Measurements from ENCODE around the gene C7.
"Not testable (repeated sequence)": the region's sequence is repeated elsewhere in the genome, so short reads cannot be mapped to it uniquely, and the experiment has no call there.

The C7 gene

DNA sequence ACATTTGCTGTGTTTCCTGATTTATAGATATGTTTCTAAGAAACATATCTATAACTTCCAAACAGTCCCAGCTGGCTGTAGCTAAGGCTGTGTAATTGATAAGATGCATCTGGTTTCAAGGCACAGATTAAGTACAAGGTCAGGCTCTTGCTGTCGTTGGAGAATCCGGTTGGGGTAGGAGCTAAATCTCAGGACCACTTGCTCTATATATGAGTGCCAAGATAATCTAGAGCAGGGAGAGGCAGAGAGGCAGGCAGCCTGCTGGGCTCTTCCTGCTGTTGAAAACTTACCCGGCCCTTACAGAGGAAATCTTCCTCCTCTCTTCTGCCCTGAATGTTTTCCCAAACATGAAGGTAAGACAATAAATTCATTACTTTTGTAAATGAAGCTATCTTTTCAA, at the start of gene C7:
Gene C7 (plus strand): TSS at position 234 of the 400 bp plus-strand sequence. CDS start 114 bp downstream, at position 348.
- H3K4me3 ChIP-seq (ENCODE audit: low read depth, low read length), result no peak within 1 kb of the TSS
- no peaks in the 10 kb centered on the region for H3K27me3 ChIP-seq (ENCODE audit: control insufficient read depth, insufficient read depth, low read length)

DNA sequence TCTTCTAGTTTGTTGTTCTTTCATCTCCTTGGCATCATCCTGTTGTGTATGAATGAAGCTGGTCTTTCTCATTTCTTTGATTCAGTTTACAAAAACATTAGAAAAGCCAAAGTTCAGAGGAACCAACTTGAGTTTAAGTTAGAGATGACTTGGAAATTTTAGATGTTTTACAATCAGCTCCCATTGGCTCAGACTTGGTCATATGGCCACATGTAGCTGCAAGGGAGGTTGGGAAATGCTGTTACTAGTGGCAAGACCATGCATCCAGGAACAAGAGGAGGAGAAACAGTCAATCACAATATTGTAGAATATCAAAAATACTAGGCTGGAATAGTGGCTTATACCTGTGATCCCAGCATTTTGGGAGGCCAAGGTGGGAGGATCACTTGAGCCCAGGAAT, 48.6 kb upstream of the C7 start:
- Histone ChIP-seq H3K9me3 (ENCODE audit: control insufficient read depth, insufficient read depth, low read length) (no peaks in the 10 kb centered on the region), H3K36me3 (ENCODE audit: control insufficient read depth, insufficient read depth, low read length) (no peaks in the 10 kb centered on the region), H3K9ac (ENCODE audit: low read depth, low read length) (no peak overlapping the region), H3K4me3 (ENCODE audit: low read depth, low read length) (no peak overlapping the region), H3K27me3 (ENCODE audit: control insufficient read depth, insufficient read depth, low read length) (no peaks in the 10 kb centered on the region), H3K4me1 (ENCODE audit: control insufficient read depth, insufficient read depth, low read length) (no peaks in the 10 kb centered on the region)

More for the DNA sequence above, at the start of gene C7:
- no peaks in the 10 kb centered on the region for H3K36me3 ChIP-seq (ENCODE audit: control insufficient read depth, insufficient read depth, low read length)
- no peak within 1 kb of the TSS for H3K9ac ChIP-seq (ENCODE audit: low read depth, low read length)
- no peaks in the 10 kb centered on the region for H3K9me3 ChIP-seq (ENCODE audit: control insufficient read depth, insufficient read depth, low read length)
- H3K4me1 ChIP-seq (ENCODE audit: control insufficient read depth, insufficient read depth, low read length), result no peaks in the 10 kb centered on the region

DNA sequence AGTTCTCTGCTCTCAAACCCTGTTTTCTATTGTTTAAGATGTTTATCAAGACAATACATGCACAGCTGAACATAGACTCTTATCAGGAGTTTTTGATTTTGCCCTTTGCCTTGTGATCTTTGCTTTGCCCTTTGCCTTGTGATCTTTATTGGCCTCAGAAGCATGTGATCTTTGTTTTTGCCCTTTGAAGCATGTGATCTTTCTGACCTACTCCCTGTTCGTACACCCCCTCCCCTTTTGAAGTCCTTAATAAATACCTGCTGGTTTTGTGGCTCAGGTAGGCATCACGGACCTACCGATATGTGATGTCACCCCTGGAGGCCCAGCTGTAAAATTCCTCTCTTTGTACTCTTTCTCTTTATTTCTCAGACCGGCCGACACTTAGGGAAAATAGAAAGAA, 44.3 kb upstream of the C7 start:
- H3K36me3 ChIP-seq (ENCODE audit: control insufficient read depth, insufficient read depth, low read length); H3K4me3 ChIP-seq (ENCODE audit: low read depth, low read length); H3K4me1 ChIP-seq (ENCODE audit: control insufficient read depth, insufficient read depth, low read length); H3K27me3 ChIP-seq (ENCODE audit: control insufficient read depth, insufficient read depth, low read length); H3K9ac ChIP-seq (ENCODE audit: low read depth, low read length); H3K9me3 ChIP-seq (ENCODE audit: control insufficient read depth, insufficient read depth, low read length): not testable (repeated sequence)

DNA sequence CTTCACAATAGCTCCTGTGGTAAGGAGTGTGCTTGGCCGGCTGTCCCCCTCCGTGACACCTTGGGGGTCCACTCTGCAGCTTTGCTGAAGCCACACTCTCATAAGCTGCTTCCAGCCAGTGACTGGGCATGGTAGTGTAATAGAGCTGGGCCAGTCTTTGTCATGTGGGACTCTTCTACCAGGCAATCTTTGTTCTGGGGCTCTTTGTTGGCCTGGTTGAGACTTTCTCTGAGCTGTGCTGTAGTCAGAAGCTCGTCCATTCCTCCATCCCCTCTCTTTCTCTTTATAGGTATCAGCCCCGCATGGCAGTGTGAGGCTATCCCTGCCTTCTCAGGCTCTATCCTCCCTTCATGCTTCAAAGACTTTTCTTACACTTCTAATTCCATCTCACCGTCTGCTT, 42.5 kb upstream of the C7 start:
- Histone ChIP-seq H3K4me3 (ENCODE audit: low read depth, low read length) (no peak overlapping the region), H3K9ac (ENCODE audit: low read depth, low read length) (no peak overlapping the region), H3K9me3 (ENCODE audit: control insufficient read depth, insufficient read depth, low read length) (no peaks in the 10 kb centered on the region), H3K36me3 (ENCODE audit: control insufficient read depth, insufficient read depth, low read length) (no peaks in the 10 kb centered on the region), H3K4me1 (ENCODE audit: control insufficient read depth, insufficient read depth, low read length) (peaks cover 8% of the 10 kb centered on the region), H3K27me3 (ENCODE audit: control insufficient read depth, insufficient read depth, low read length) (no peaks in the 10 kb centered on the region)

DNA sequence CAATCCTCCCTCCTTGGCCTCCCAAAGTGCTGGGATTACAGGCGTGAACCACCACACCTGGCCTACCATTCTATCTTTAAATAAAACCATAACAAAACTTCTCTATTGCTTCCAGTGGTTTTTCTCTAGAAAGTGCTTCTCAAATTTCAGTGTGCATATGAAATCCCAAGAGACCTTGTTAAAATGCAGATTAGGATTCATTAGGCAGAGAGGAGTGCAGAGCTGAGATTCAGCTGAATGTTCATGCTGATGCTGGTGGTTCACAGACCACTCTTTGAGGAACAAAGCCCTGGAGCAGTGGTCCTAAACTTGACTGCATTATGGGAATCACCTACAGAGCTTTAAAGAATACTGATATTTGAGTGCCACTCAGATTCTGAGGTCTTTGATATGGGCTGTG, 39.9 kb upstream of the C7 start:
- no peak overlapping the region for H3K9ac ChIP-seq (ENCODE audit: low read depth, low read length)
- no peaks in the 10 kb centered on the region for H3K27me3 ChIP-seq (ENCODE audit: control insufficient read depth, insufficient read depth, low read length)
- no peaks in the 10 kb centered on the region for H3K9me3 ChIP-seq (ENCODE audit: control insufficient read depth, insufficient read depth, low read length)
- no peak overlapping the region for H3K4me3 ChIP-seq (ENCODE audit: low read depth, low read length)
- H3K36me3 ChIP-seq (ENCODE audit: control insufficient read depth, insufficient read depth, low read length), result no peaks in the 10 kb centered on the region
- H3K4me1 ChIP-seq (ENCODE audit: control insufficient read depth, insufficient read depth, low read length), result peaks cover 8% of the 10 kb centered on the region

DNA sequence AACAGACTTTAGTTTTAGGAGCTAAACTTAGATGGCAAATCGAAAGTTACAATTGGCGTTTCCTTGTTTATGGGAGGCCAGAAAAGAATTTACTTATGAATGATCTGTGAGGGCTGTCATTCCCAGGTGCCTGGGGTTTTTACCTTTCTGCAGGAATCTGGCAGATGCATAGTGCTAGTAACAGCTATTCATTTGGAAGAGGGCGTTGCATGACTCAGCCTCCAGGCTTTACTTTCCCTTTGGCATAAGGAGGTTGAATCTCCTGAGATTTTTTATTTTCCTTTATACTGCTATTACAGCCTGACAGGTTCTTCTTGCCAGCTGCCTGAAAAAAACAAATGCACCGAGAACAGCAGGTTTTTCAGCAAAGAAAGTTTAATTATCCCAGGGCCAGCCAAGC, 38.1 kb upstream of the C7 start:
- no peak overlapping the region for H3K4me3 ChIP-seq (ENCODE audit: low read depth, low read length)
- H3K4me1 ChIP-seq (ENCODE audit: control insufficient read depth, insufficient read depth, low read length), result peaks cover 8% of the 10 kb centered on the region
- no peaks in the 10 kb centered on the region for H3K9me3 ChIP-seq (ENCODE audit: control insufficient read depth, insufficient read depth, low read length)
- H3K9ac ChIP-seq (ENCODE audit: low read depth, low read length), result no peak overlapping the region
- H3K36me3 ChIP-seq (ENCODE audit: control insufficient read depth, insufficient read depth, low read length), result no peaks in the 10 kb centered on the region
- no peaks in the 10 kb centered on the region for H3K27me3 ChIP-seq (ENCODE audit: control insufficient read depth, insufficient read depth, low read length)

DNA sequence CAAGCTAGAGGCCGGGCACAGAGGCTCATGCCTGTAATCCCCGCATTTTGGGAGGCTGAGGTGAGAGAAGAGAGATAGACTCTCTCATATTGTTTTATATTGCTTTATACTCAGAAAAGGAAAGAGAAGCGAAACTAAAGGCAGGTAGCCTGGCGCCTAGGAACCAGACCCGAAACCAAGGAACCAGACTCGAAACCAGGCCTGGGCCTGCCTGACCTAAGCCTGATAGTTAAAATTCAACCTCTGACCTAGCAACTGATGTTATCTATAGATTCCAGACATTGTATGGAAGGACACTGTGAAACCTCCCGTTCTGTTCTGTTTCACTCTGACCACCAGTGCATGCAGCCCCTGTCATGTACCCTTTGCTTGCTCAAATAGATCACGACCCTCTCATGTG, 37.0 kb upstream of the C7 start:
- H3K27me3 ChIP-seq (ENCODE audit: control insufficient read depth, insufficient read depth, low read length); H3K9ac ChIP-seq (ENCODE audit: low read depth, low read length); H3K9me3 ChIP-seq (ENCODE audit: control insufficient read depth, insufficient read depth, low read length); H3K36me3 ChIP-seq (ENCODE audit: control insufficient read depth, insufficient read depth, low read length); H3K4me1 ChIP-seq (ENCODE audit: control insufficient read depth, insufficient read depth, low read length); H3K4me3 ChIP-seq (ENCODE audit: low read depth, low read length): not testable (repeated sequence)

DNA sequence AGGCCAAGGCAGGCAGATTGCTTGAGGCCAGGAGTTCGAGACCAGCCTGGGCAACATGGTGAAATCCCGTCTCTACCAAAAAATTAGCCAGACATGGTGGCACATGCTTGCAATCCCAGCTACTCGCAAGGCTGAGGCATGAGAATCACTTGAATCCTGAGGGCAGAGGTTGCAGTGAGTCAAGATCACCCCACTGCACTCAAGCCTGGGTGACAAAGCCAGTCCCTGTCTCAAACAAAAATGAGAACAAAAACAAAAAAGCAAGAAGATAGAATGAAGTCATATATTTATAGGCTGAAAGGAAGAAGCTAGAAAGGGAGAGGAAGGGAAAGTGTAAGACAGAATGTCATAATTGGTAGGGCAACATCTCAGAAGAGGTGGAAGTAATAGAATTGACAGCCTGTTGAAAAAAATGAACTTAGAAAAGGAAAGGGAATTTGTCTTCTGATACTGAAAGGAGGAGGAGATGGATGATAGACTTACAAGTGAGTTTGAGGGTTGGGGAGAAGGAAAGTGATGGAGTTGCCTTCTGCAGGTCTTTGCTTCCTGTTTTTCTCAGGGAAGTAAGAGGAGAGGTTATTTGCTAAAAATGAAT, 35.9 kb upstream of the C7 start:
- Histone ChIP-seq H3K4me1 (ENCODE audit: control insufficient read depth, insufficient read depth, low read length) (peaks cover 8% of the 10 kb centered on the region), H3K36me3 (ENCODE audit: control insufficient read depth, insufficient read depth, low read length) (no peaks in the 10 kb centered on the region), H3K4me3 (ENCODE audit: low read depth, low read length) (no peak overlapping the region), H3K27me3 (ENCODE audit: control insufficient read depth, insufficient read depth, low read length) (no peaks in the 10 kb centered on the region), H3K9me3 (ENCODE audit: control insufficient read depth, insufficient read depth, low read length) (no peaks in the 10 kb centered on the region), H3K9ac (ENCODE audit: low read depth, low read length) (no peak overlapping the region)

DNA sequence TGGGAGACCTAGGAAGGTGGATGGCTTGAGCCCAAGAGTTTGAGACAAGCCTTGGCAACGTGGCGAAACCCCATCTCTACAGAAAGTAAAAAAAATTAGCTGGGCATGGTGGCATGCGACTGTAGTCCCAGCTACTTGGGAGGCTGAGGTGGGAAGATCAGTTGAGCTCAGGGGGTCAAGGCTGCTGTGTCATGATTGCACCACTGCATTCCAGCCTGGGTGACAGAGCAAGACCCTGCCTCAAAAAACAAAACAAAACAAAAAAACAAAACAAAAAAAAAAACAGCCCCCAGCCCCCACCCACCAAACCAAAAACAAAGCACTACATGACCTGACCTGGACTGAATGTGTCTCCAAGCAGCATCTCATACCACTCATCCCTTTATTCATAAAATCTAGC, 33.3 kb upstream of the C7 start:
- no peak overlapping the region for H3K4me3 ChIP-seq (ENCODE audit: low read depth, low read length)
- H3K36me3 ChIP-seq (ENCODE audit: control insufficient read depth, insufficient read depth, low read length), result no peaks in the 10 kb centered on the region
- peaks cover 4% of the 10 kb centered on the region for H3K4me1 ChIP-seq (ENCODE audit: control insufficient read depth, insufficient read depth, low read length)
- no peaks in the 10 kb centered on the region for H3K9me3 ChIP-seq (ENCODE audit: control insufficient read depth, insufficient read depth, low read length)
- no peaks in the 10 kb centered on the region for H3K27me3 ChIP-seq (ENCODE audit: control insufficient read depth, insufficient read depth, low read length)
- H3K9ac ChIP-seq (ENCODE audit: low read depth, low read length), result no peak overlapping the region

DNA sequence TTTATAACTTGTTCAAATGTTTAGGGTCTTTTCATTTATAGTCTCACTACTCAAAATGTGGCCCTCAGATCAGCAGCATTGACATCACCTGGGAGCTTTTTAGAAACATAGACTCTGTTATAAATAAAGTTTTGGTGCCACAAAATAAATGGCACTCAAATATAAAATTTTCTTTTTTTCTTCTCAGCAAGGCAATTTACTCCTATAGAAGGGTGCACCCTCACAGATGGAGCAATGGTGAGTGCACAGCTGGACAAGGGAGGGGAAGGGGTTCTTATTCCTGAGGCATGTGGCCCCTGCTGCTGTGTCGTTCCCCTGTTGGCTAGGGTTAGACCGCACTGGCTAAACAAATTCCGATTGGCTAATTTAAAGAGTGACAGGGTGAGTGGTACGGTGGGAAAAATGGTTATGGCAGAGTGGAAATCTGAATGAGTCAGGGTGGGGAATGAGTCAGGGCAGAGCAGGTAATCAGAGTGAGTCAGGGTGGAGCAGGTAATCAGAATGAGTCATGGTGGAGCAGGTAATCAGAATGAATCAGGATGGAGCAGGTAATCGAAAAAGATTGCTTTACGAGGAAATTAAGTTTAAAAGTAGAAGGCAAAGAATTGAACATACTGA, 31.8 kb upstream of the C7 start:
- Histone ChIP-seq H3K4me3 (ENCODE audit: low read depth, low read length) (no peak overlapping the region), H3K4me1 (ENCODE audit: control insufficient read depth, insufficient read depth, low read length) (no peaks in the 10 kb centered on the region), H3K36me3 (ENCODE audit: control insufficient read depth, insufficient read depth, low read length) (no peaks in the 10 kb centered on the region), H3K9ac (ENCODE audit: low read depth, low read length) (no peak overlapping the region), H3K27me3 (ENCODE audit: control insufficient read depth, insufficient read depth, low read length) (no peaks in the 10 kb centered on the region), H3K9me3 (ENCODE audit: control insufficient read depth, insufficient read depth, low read length) (no peaks in the 10 kb centered on the region)

DNA sequence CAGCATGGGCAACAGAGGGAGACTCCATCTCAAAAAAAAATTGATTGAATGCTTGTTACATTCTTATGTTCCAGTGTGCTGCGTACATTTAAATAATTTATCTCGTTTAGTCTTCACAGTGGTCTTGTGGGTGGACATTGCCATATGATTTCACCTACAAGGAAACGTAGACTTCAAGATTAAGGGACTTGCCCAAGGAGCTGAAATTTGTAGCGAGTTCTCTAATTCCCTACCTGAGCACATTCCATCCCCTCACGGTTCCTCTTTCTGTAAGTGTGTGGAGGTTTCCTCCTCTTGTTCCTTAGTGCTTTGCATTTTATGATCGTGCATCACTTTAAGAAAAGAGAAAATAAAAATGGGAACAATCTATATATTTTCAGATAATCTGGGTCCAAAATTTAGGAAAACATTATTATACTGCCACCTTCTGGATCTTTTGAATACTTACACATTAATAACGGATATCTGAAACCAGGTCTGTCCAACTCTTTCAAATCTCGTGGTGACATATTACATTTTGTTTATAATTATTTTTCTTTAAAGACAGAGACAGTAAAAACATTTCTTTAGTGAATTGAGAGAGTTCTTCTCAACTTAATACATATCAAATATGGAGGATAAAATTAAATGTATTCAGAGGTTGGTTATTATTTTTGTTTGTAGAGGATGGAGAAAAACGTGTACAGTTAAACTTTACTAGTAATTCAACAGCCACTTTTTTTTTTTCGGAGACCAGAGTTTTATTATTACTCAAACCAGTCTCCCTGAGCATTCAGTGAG, 29.9 kb upstream of the C7 start:
- Histone ChIP-seq H3K9me3 (ENCODE audit: control insufficient read depth, insufficient read depth, low read length) (no peaks in the 10 kb centered on the region), H3K9ac (ENCODE audit: low read depth, low read length) (no peak overlapping the region), H3K4me3 (ENCODE audit: low read depth, low read length) (no peak overlapping the region)

DNA sequence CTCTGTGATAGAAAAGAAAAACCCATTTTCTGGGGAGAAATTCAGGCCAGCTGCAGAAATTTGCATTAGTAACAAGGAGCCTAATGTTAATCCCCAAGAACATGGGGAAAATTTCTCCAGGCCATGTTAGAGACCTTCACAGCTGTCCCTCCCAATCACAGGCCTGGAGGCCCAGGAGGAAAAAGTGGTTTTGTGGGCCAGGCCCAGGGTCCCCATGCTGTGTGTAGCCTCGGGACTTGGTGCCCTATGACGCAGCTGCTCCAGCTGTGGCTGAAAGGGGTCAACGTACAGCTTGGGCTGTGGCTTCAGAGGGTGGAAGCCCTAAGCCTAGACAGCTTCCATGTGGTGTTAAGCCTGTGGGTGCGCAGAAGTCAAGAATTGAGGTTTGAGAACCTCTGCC, 27.0 kb upstream of the C7 start:
- Histone ChIP-seq H3K9me3 (ENCODE audit: control insufficient read depth, insufficient read depth, low read length) (no peaks in the 10 kb centered on the region), H3K9ac (ENCODE audit: low read depth, low read length) (no peak overlapping the region), H3K4me1 (ENCODE audit: control insufficient read depth, insufficient read depth, low read length) (no peaks in the 10 kb centered on the region), H3K36me3 (ENCODE audit: control insufficient read depth, insufficient read depth, low read length) (no peaks in the 10 kb centered on the region), H3K4me3 (ENCODE audit: low read depth, low read length) (no peak overlapping the region), H3K27me3 (ENCODE audit: control insufficient read depth, insufficient read depth, low read length) (no peaks in the 10 kb centered on the region)

More for the DNA sequence above, 29.9 kb upstream of the C7 start:
- Histone ChIP-seq H3K4me1 (ENCODE audit: control insufficient read depth, insufficient read depth, low read length) (no peaks in the 10 kb centered on the region), H3K27me3 (ENCODE audit: control insufficient read depth, insufficient read depth, low read length) (no peaks in the 10 kb centered on the region), H3K36me3 (ENCODE audit: control insufficient read depth, insufficient read depth, low read length) (no peaks in the 10 kb centered on the region)

Measured in iPS-15b (cell line).